NCI-H1417 treated with DMSO at 0.1 percent for 48 hours (cell line): ENCODE results near the gene UBXN6.

Experiments used
- DNase-seq: peaks from one replicate; lab custom pipeline; 2025; lab: John Stamatoyannopoulos, UW

UBXN6 gene

DNA sequence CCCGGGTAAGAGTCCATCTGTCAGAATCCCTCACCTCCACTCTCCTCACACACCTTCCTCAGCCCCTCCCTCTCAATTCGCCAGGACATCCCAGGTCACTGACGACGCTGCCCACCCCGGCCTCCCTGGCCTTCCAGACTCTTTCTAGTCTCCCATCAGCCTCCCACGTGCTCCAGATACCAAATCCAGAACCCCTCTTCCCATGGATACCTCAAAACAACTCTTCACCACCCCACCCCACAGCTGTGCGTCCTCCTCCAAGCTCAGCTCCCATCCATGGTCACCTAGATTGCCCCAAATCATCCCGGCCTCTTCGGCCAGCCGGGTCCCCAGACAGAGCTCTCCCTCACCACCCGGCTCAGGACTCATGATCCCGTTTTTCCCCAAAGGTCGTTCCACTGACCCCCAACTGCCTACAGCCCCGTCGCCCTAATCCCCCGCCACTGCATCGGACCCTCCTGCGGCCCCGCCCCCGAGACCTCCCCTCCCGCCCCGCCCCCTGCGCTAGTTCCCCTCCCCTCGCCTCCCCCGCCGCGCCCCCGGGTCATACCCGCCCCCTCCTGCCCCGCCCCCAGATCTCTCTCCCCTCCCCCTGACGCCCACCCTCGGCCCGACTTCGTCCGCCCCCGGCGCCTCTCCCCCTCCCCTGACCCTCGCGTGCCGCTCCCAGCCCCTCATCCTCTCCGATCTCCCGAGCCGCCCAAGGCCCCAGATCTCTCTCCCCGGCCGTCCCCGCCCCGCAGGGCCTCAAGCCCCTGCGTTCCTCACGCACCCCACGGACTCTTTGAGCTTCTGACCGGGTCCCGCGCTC lies 546 bp downstream of the UBXN6 start:
- DNase-seq = no peak

DNA sequence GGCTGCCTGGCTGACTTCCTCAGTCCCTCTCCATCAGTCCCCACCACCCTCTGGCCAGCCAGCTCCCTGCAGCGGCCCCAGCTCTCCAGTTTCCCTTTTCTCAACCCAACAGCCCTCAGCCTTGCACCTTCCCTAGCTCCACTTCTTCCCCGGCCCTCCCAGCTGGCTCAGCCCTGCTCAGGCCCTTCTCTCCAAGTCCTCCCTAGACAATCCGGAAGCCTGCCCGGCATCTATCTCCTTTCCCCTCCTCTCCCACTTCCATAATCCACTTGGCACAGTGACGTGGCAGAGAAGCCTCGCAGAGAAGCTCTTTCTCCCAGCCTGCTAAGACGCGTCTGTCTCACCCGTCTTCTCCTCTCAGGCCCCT lies 1.1 kb downstream of the UBXN6 start:
- no peak for DNase-seq

DNA sequence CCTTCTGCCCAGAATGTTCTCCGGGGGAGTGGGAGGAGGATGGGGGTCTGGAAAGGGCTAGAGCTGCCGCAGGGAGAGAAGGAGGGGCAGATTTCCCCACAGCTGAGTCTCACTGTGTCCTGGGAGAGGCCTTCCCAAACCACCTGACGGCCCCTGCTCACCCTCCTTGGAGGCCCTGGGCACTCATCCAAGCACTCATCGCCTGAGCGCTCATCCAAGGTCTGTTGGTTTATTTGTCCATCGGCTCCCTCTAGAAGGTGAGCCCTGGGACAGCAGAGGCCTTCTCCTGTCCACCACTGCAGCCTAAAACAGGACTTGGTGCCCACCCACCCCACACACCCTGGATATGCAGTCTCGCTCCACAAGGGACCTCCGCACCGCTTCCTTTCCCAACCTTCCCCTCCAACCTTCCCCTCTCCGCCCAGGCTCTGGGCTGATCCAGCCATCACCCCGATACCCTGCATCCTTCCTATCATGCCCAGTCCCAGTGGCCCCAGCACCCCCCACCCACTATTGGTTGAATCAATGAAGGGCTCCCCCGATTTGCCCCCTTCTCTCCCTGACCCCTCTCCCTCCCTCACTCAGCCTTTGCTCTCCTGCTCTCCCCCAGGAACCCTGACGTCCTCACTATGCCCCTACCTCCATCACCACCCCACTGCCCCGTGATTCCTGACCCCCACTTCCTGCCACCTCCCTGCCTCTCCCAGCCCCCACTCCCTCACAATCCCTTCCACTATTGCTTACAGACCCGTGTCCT lies 1.7 kb downstream of the UBXN6 start:
- DNase-seq = no peak

DNA sequence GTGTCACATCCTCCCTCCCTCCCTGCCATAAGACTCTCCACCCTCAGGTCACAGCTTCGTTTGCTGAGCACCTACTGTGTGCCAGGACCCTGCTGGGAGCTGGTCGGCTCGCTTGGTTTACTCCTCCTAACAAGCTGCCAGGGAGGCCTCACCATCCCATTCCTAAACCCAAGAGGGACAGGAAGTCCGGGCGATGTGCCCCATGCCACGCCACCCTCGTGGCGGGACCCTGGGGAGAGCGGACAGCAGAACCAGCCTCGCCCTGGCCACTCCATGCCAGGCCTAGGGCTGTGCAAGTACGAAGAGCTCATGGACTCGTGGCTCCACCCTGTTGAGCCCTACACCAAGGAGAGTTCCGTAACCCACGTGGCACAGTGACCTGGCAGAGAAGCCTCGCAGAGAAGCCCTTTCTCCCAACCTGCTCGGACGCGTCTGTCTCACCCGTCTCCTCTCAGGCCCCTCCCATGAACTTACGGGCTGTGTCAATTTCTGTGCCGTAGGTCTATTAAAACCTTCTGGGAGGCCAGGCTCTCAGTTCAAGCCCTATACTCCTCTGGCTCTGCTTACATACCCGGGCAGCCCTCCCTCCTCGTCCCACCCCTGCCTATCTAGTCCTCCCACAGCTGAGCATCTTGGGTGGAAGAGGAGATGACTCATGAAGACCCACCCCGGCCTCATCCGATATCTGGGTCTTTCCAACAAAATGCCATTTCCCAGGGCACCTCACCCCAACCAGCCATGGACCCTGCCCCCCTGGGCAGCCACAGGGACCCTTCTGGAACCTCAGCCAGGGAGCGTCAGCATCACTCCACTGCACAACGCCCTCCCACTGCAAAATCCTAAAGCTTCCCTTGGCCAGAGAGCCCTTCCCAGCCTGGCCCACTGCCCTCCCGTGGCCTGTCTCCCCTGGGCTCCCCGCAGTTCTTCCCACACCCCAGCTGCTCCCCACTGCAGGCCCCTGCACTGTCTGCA lies 2.6 kb downstream of the UBXN6 start:
- DNase-seq = no peak

DNA sequence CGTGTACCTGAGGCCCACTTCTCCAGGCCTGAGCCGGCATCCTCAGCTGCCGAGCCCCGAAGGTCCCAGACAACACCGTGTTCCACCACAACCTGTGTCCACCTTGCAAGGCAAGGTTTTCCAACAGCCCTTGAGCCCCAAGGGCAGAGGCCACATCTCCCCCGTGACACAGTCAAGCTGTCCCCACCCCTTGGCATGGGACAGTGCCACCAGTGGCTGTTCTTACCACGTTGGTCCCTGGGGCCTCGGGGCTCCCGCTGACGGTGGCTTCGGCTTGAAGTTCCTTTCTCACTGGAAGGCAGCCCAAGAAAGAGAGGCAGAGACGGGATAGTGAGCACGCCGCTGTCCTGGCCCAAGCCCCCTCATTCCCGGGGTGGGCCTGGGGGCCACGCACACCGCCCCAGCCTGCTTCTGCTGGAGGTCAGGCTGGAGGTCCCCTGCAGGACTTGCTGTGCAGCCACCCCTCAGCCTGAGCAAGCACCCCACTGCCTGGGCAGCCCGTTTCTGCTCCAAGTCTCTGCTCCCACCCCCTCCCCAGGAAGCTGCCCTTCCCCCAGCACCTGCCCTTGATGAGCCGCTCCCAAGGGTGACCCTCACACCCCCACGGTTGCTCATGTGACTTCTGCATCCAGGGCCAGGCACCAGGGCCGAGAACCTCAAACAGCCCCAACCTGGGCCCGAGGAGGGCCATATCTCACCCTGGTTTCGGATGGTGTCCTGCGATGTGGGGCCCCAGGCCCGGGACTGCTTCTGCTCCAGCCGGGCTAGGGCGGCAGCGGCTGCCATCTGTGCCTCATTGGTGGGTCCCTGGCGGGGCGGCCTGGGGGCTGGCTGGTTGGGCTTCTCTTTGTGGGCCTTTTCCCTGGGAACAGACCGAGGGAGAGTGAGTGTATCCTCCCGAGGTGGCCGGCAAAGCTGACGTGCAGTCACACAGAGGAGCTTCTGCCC lies 4.1 kb downstream of the UBXN6 start:
- no peak for DNase-seq

DNA sequence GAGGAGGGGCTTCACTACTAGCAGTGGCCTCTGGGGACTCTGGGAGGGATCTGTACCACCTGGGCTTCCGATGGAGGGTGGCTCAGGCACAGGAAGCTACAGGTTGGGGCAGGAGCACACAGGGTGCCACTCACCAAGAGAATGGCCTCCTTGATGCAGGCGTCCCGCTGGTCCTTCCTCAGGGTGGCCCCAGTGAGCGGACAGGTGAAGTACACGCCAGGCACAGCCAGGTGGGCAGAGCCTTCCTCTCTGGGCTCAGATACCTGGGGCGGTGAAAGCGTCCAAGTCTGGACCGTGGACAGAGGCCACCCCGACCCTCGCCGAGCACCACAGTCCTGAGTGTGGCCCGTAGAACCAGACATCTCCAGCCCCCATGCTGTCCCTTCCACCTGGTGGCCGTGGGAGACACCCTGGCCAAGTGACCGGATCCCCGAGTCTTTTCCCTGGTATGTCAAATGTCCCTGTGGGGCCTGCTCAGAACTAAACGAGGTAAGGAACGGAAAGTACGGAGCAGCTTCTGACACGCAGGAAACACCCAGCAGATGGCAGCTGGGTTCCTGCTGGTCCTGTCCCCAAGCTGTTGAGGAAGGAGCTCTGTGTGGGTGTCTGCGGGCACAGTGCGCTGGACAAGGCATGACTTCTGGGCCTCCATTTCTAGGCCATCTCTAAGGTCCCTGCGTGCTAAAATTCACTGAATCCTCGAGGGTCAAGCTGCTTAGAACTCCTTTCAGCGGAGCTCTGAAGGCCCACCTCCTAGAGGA lies 5.2 kb downstream of the UBXN6 start:
- no peak for DNase-seq

DNA sequence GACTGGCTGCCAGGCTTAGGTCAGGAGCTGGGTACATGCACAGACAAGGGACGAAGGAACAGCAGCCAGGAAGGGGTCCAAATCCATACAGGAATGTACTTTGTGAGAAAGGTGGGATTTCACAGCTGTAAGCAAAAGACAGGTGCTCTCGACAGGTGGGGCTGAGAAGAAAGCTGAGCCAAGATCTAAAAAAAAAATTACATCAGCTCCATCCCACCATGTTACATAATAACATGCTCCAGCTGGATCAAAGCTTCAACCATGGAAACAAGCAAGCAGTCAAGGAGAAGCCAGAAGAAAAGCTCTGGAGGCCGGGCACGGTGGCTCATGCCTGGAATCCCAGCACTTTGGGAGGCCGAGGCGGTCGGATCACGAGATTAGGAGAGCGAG lies 8.0 kb downstream of the UBXN6 start:
- no peak for DNase-seq

DNA sequence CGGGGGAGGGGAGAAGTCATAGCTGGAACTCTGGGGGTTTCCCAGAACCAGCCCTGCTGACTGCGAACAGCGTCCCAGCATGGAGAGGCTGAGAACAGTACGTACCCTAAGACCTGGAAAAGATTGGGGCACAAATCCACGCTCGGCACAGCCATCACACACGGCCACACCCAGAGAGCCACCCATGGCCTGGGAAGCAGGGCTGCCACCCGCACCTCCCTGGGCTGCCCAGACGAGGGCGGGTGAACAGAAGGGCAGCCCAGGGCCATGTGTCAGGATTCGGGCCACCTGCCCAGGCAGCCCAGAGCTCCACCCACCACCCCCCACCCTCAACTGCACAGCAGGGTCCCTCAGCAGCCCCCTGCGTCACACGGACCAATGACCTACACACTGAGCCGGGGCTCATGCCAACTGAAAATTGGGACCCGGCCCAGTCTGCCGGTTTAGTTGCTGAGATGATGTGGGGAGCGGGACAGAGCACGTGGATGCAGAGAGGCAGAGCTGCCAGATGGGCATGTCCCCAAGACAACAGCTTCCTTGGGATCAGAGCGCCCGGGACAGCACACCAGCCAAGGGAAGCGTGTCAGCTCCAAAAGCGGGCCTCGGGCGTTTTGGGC lies 8.5 kb downstream of the UBXN6 start:
- DNase-seq = no peak

DNA sequence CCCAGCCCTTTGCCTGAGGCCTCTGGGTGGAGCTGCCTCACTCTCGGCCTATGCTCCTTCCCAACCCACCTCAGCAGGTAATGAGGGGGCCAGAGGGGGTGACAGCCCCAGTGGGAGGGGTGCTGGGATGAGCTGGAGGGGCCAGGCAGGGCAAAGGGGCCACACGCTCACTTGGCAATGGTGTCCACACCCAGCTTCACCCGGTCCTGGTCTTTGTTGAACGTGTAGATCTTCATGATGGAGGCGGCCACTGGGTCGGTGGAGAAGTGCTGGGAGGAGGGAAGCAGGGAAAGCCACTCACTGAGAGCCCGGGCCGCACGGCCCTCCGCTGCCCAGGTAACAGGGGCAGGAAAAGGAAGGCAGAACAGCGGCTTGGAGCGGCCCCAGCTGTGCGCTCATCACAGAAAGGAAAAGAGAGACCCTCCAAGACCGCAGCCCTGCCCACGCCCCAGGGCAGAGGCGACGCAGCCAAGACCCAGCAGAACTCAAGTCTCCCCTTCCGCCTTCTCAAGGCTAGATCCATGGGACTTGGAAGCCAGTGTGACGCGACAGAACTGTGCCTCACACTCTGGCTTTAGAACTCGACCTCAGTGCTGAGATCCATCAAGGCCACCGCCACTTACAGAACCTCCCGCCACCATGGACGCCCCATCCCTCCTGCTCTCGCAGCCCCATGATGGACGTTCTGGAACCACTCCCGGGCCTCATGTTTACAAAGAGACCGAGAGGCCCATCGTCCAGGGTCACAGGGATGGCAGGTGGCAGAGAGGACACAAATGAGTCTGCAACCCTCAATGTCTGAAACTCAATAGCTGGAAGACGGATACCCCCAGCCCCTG lies 9.2 kb downstream of the UBXN6 start:
- no peak for DNase-seq

DNA sequence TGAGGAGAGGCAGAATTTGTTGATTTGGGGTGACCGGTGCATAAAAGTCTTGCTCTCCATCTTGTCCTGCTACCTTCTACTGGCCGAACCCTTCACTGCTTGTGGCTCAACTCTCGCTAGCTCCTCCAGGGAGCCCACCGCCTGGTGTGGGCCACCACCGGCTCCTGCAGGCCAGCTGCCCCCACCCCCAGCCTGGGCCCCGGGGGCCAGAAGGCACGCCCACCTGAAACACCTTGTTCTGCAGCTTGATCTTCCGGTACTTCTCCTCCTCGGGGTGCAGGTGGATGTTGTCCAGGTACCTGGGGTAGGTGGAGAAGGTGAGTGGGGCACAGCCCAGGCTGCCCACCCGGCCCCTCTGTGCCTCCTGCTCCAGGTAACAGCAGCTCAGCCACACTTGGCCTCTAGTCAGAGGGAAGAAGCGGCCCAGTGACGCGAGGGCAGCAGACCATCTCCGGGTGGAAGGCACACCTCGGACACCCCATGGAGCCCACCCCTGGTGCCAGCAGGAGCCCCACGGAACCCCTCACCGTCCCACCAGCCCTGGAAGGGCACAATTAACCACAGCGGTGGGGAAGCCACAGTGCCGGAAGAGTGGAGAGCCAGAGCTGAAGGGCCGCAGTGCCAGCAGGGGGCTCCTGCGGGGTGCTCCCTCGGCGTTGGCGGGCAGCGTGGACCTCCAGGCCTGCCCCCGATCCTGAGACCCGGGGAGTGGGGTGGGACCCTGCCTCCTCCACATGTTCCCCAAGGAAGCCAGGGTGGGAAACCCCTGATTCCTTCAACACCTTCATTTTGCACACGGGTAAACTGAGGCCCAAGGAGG lies 10.1 kb downstream of the UBXN6 start:
- DNase-seq = no peak

DNA sequence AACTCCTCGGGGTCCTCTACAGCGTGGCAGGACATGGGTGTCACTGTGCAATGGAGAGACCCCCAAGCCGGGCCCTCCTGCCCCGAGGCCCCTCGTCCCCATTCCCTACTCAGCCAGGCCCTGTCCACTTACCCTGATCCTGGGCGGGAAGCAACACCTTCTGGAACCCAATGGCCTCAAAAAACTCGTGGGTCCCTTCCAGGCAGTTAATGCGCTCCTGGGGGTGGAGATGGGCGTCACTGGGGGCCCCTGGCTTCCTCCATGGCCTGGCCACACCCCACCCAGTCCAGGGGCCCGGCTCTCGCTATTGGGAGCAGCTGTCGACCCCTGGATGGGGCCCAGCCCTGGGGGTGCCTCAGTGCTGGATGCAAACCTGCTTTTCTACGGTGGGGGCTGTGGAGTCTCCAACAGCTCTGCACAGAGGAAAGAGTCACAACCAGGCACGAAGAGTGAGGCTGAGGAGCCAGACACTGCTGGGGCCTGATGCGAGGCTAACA lies 10.8 kb downstream of the UBXN6 start:
- DNase-seq = no peak

DNA sequence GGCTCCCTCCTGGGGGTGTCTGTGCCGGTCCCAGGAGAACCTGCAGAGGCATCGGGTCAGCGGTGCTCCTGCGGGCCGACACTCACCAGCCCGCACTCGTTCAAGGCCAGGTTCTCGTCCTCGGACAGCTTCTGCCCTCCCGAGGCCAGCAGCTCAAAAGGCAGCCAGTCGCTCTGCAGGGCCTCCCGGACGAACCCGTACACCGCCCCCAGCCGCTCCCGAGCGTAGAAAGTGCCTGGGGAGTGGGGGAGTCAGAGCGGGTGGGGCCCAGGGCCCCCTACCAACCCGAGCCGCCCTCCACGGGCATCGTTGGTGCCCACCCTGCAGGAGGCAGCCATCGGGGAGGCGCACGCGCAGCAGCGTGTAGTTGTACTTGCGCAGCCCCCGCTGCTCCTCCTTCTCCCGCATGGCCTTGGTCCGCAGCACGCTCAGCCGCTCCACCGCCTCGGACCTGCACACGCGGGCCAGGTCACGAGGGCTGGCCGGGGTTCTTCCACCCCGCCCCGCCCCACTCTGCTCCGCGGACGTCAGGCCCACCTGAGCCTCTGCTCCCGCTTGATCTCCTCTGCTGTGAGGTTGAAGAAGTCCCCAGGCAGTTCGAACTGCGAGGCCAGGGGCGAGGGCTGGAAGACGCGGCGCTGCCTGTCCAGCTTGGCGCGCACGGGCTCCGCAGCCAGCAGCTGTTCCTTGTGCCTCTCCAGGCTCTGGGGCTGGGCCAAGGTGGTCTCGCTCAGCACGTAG lies 11.5 kb downstream of the UBXN6 start:
- no peak for DNase-seq

DNA sequence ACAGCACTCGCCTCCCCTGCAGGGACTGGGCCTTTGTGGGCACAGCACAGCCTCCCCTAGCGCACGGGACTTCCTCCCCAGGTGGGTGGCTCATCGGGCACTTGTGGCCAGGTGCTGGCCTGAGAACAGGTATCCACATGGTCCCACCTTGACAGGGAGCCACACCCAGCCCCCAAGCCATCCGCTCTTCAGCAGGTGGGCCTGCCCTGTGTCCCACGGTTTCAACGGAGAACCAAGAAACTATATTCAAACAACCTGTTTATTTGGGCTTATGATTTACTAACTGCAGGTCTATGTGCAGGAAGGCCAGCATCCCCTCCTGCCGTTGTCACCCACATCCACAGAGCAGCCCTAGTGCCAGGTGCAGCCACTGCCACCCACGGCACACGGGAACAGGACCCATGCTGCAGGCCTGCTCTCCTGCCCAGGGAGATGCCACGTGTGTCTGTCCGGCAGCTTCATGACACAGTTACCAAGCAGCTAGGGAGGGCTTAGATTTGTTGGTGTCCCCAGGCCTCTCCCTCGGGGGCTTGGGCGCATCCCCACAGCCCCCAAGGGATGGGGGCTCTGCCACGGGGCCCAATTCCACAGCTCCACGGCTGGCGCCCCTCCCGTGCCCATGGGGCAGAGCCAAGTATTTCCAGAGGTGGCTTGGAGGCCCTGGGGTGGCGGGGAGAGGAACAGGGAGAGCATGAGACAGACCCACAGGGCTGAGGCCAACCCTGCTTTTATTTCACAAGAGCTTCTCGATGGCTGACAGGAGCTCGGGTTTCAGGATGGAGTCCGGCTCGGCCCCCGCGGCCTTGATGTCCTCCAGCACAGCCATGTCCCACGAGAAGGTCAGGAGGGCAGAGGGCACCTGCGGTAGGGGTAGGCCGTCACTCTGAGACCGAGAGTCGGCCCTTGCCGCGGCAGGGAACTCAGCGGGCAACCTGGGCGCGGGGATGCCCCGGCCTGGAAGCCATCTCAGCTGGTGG lies 12.5 kb downstream of the UBXN6 start:
- no peak for DNase-seq

DNA sequence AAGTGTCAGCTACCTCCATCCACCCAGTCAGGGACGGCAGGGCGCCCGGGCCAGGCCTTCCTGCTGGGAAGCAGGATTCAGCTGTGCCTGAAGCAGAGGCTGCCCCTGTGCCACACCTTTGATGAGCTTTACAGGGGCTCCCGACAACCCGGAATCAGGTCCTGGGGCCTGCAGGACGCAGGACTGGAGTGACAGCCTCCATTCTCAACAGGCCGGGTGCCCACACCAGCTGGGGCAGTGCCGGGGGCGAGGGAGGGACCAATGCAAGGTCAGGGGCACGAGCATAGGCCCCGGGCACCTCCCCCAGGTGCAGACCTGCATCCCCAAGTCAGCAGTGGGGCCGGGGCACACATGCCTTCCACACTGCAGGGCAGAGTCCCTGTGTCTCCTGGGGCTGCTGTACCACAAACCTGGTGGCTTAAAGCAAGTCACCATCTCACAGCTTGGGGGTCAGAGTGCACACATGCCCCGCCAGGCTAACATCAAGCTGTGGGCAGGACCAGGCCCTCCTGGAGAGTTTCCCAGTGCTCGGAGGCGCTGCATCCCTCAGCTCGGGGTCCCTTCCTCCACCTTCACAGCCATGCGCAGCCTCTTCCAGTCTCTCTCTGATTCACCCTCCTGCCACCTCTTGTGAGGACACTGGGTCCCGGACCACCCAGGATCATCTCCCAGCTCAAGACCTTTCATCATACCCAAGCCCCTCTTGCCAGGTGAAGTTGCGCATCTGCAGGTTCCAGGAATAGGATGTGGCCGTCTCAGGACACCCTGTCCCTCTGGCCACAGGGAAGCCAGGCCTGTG lies 13.4 kb downstream of the UBXN6 start:
- DNase-seq = no peak

DNA sequence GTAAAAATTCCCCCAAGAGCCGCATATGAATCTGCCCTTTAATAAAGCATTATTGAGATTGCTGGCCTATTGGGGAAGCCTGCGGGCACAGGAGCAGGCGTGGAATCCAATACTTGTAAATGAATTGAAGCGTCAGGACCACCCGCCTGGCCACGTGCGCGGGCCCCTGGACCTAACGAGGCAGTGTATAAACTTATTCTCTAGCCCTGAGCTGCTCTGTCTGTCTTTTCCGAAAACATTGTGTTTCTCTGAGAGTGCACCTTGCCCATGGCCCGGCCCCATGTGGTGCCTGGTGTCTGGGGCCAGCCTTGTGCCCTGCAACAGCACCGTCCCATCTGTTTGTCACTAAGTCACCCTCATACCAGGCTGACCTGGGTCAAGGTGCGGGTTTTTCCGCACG lies 14.4 kb downstream of the UBXN6 start:
- DNase-seq = no peak
